H1 (cell line): ENCODE measurements around the gene SPINK1. TPM values are rescaled to one million over a fixed set of nuclear protein-coding genes. Genes with fewer than 3 reads are reported as not detected.

Experiments used
- CTCF ChIA-PET: fragments of 300-600 bp; sonication (Branson Sonifier 250); formaldehyde crosslinking; loops from one replicate; lab custom pipeline; 2021; ENCODE audit not compliant: partially characterized antibody; lab: Charles Lee
- POLR2A ChIA-PET: fragments of 300-600 bp; sonication (Branson Sonifier 250); formaldehyde crosslinking; loops from one replicate; lab custom pipeline; 2021; ENCODE audit warnings: inconsistent platforms; ENCODE audit not compliant: partially characterized antibody; lab: Charles Lee
- DNase-seq, 2 experiments: peaks; one replicate each; pipeline versions ENCODE4 v3.0.0 to v3.0.0-alpha.2; 2010 to 2022; ENCODE audit warnings: low spot score in 2 of 2, low read depth in 1 of 2, mixed read lengths in 1 of 2
- FAIRE-seq: peaks from 2 replicates; lab custom pipeline; 2011; peaks lifted over from hg19 to GRCh38; lab: Jason Lieb, UNC
- H2AFZ ChIP-seq: 2 replicates; pipeline ENCODE4 v1.8.1; 2012; ENCODE audit warnings: low read length, inconsistent platforms
- H2AK5ac ChIP-seq: 2 replicates; pipeline ENCODE4 v1.6.1; 2013; ENCODE audit warnings: low read depth, low read length
- H2BK120ac ChIP-seq: replicated peaks from 2 replicates; pipeline ENCODE3; 2013; ENCODE audit warnings: low read depth, low read length, inconsistent platforms
- H2BK12ac ChIP-seq: 2 replicates; pipeline ENCODE4 v1.6.1; 2013; ENCODE audit warnings: low read depth, low read length
- H2BK15ac ChIP-seq: 2 replicates; pipeline ENCODE4 v1.6.1; 2013; ENCODE audit warnings: low read length
- H2BK20ac ChIP-seq: 2 replicates; pipeline ENCODE4 v1.6.1; 2013; ENCODE audit warnings: low read length
- H2BK5ac ChIP-seq: 2 replicates; pipeline ENCODE4 v1.6.1; 2013; ENCODE audit warnings: low read depth, low read length
- H3K14ac ChIP-seq: 2 replicates; pipeline ENCODE4 v1.6.1; 2013; ENCODE audit warnings: inconsistent platforms; ENCODE audit not compliant: insufficient read length
- H3K18ac ChIP-seq: 2 replicates; pipeline ENCODE4 v1.6.1; 2013; ENCODE audit warnings: low read length; ENCODE audit errors: extremely low read depth
- H3K23ac ChIP-seq: 2 replicates; pipeline ENCODE4 v1.6.1; 2013; ENCODE audit warnings: inconsistent platforms; ENCODE audit not compliant: insufficient read length
- H3K23me2 ChIP-seq: 2 replicates; pipeline ENCODE4 v1.6.1; 2013; ENCODE audit warnings: low read depth, low read length
- H3K27ac ChIP-seq: 2 replicates; pipeline ENCODE4 v1.6.1; 2011; ENCODE audit warnings: low read depth, low read length, inconsistent platforms
- H3K27me3 ChIP-seq, 4 experiments: replicated peaks in 1 of 4; 1 replicate in 1 of 4; 2 replicates in 3 of 4; pipeline versions ENCODE4 v1.6.1 to v1.8.1; 2011 to 2013; ENCODE audit warnings: low read length in 3 of 4, mild to moderate bottlenecking in 3 of 4, inconsistent platforms in 2 of 4, mixed read lengths in 2 of 4, moderate library complexity in 1 of 4; ENCODE audit not compliant: control insufficient read depth in 3 of 4, insufficient read depth in 3 of 4; ENCODE audit errors: extremely low read depth in 1 of 4
- H3K36me3 ChIP-seq, 4 experiments: 2 replicates each; pipeline versions ENCODE4 v1.6.1 to v1.8.1; 2011 to 2013; ENCODE audit warnings: mild to moderate bottlenecking in 4 of 4, low read length in 3 of 4, moderate library complexity in 2 of 4, control low read depth in 1 of 4, inconsistent platforms in 1 of 4; ENCODE audit not compliant: insufficient read depth in 4 of 4, control insufficient read depth in 2 of 4
- H3K4ac ChIP-seq: replicated peaks from 2 replicates; pipeline ENCODE3; 2013; ENCODE audit warnings: low read length, low read depth, mixed read lengths, inconsistent platforms; ENCODE audit not compliant: insufficient read length
- H3K4me1 ChIP-seq, 4 experiments: replicated peaks in 1 of 4; 1 replicate in 1 of 4; 2 replicates in 3 of 4; pipeline versions ENCODE4 v1.6.1 to v1.8.1; 2011 to 2013; ENCODE audit warnings: low read length in 3 of 4, inconsistent platforms in 2 of 4, mixed read lengths in 1 of 4; ENCODE audit not compliant: insufficient read depth in 4 of 4, control insufficient read depth in 3 of 4
- H3K4me2 ChIP-seq, 2 experiments: 2 replicates each; pipeline versions ENCODE4 v1.6.1 to v1.8.1; 2011 to 2013; ENCODE audit warnings: low read depth in 2 of 2, low read length in 2 of 2, control low read depth in 1 of 2, inconsistent platforms in 1 of 2, mild to moderate bottlenecking in 1 of 2; ENCODE audit not compliant: insufficient read depth in 1 of 2
- H3K4me3 ChIP-seq, 4 experiments: fragments of 200-600, 300-600 bp in 1 of 4; sonication (generic), shearing (Covaris generic), sonication (Bioruptor Twin) in 1 of 4; 2 replicates each; pipeline versions ENCODE4 v1.5.1 to v1.8.1; 2011 to 2016; ENCODE audit warnings: low read length in 4 of 4, low read depth in 3 of 4, control low read depth in 2 of 4, inconsistent platforms in 2 of 4, mild to moderate bottlenecking in 2 of 4, mixed read lengths in 1 of 4, moderate library complexity in 1 of 4; ENCODE audit not compliant: insufficient read depth in 2 of 4; ENCODE audit errors: extremely low read depth in 1 of 4
- H3K56ac ChIP-seq: replicated peaks from 2 replicates; pipeline ENCODE3; 2013; ENCODE audit warnings: low read depth, mild to moderate bottlenecking, mixed read lengths, low read length, inconsistent platforms; ENCODE audit not compliant: insufficient read length
- H3K79me1 ChIP-seq: 2 replicates; pipeline ENCODE4 v1.6.1; 2013; ENCODE audit warnings: low read depth, low read length, control low read depth
- H3K79me2 ChIP-seq, 2 experiments: 2 replicates each; pipeline versions ENCODE4 v1.6.1 to v1.8.1; 2012 to 2013; ENCODE audit warnings: low read length in 2 of 2, mild to moderate bottlenecking in 2 of 2, inconsistent platforms in 1 of 2; ENCODE audit not compliant: insufficient read depth in 2 of 2, control insufficient read depth in 1 of 2
- H3K9ac ChIP-seq, 4 experiments: replicated peaks in 1 of 4; 1 replicate in 1 of 4; 2 replicates in 3 of 4; pipeline versions ENCODE4 v1.6.1 to v1.8.1; 2011 to 2013; ENCODE audit warnings: low read depth in 3 of 4, low read length in 3 of 4, control low read depth in 2 of 4, mild to moderate bottlenecking in 2 of 4, moderate library complexity in 2 of 4, inconsistent platforms in 1 of 4; ENCODE audit errors: extremely low read depth in 1 of 4
- H3K9me3 ChIP-seq, 2 experiments: 2 replicates each; pipeline versions ENCODE4 v1.6.1 to v1.8.1; 2012 to 2013; ENCODE audit warnings: mild to moderate bottlenecking in 2 of 2, moderate library complexity in 2 of 2, control low read depth in 1 of 2, inconsistent platforms in 1 of 2, low read depth in 1 of 2, low read length in 1 of 2, mixed read lengths in 1 of 2; ENCODE audit not compliant: insufficient read depth in 2 of 2
- H4K20me1 ChIP-seq, 2 experiments: replicated peaks in 1 of 2; 2 replicates each; pipeline versions ENCODE3 to v1.8.1; 2011 to 2013; ENCODE audit warnings: inconsistent platforms in 2 of 2, low read length in 2 of 2, mild to moderate bottlenecking in 1 of 2; ENCODE audit not compliant: insufficient read depth in 2 of 2, control insufficient read depth in 1 of 2
- H4K5ac ChIP-seq: 2 replicates; pipeline ENCODE4 v1.6.1; 2013; ENCODE audit warnings: low read length, low read depth, mixed read lengths, inconsistent platforms; ENCODE audit not compliant: insufficient read length
- H4K8ac ChIP-seq: 2 replicates; pipeline ENCODE4 v1.8.0; 2013; ENCODE audit warnings: mild to moderate bottlenecking, moderate library complexity, low read length, inconsistent platforms; ENCODE audit not compliant: insufficient read depth; ENCODE audit errors: extremely low read depth
- H4K91ac ChIP-seq: replicated peaks from 2 replicates; pipeline ENCODE3; 2013; ENCODE audit warnings: low read length, mixed read lengths, inconsistent platforms; ENCODE audit not compliant: insufficient read length
- ATF3 ChIP-seq: IDR thresholded peaks from 2 replicates; pipeline ENCODE4 v1.6.1; 2011; ENCODE audit warnings: low read depth, mild to moderate bottlenecking, low read length; ENCODE audit not compliant: insufficient read depth
- BCL11A ChIP-seq, 2 experiments: IDR thresholded peaks; one replicate each; pipeline ENCODE4 v1.6.1; 2011; ENCODE audit warnings: low read depth in 2 of 2, low read length in 2 of 2, mild to moderate bottlenecking in 2 of 2
- EGR1 ChIP-seq: IDR thresholded peaks from 2 replicates; pipeline ENCODE4 v1.6.1; 2011; ENCODE audit warnings: low read depth, low read length, borderline replicate concordance
- JUN ChIP-seq: IDR thresholded peaks from 2 replicates; pipeline ENCODE4 v1.6.1; 2011; ENCODE audit warnings: low read depth, mild to moderate bottlenecking, improper control_type of control experiment, low read length
- KDM1A ChIP-seq: fragments of 200-600, 300-600 bp; sonication (generic); IDR thresholded peaks from 2 replicates; pipeline ENCODE4 v1.7.1; 2016; ENCODE audit warnings: mild to moderate bottlenecking, low read length, borderline replicate concordance
- KDM5A ChIP-seq: fragments of 200-600 bp; IDR thresholded peaks from 2 replicates; pipeline ENCODE4 v1.7.1; 2012; ENCODE audit warnings: mild to moderate bottlenecking, low read length, inconsistent platforms, mixed read lengths
- POLR2A ChIP-seq, 2 experiments: IDR thresholded peaks; 1 replicate in 1 of 2; 2 replicates in 1 of 2; pipeline ENCODE4 v1.6.1; 2011; ENCODE audit warnings: low read depth in 2 of 2, low read length in 2 of 2, mild to moderate bottlenecking in 2 of 2; ENCODE audit errors: control extremely low read depth in 1 of 2
- POLR2AphosphoS5 ChIP-seq: IDR thresholded peaks from 2 replicates; pipeline ENCODE4 v1.6.1; 2011; ENCODE audit warnings: low read depth, low read length
- RAD21 ChIP-seq, 2 experiments: IDR thresholded peaks in 1 of 2; conservative IDR thresholded peaks in 1 of 2; 2 replicates each; pipeline ENCODE4 v1.6.1; 2011; ENCODE audit warnings: low read depth in 2 of 2, low read length in 2 of 2, improper control_type of control experiment in 1 of 2, inconsistent platforms in 1 of 2, mild to moderate bottlenecking in 1 of 2, moderate library complexity in 1 of 2
- RBBP5 ChIP-seq: IDR thresholded peaks from 2 replicates; pipeline ENCODE4 v1.7.1; 2012; ENCODE audit warnings: low read depth, mild to moderate bottlenecking, inconsistent platforms, low read length, moderate library complexity, borderline replicate concordance
- SRF ChIP-seq: IDR thresholded peaks from 2 replicates; pipeline ENCODE4 v1.6.1; 2011; ENCODE audit warnings: mild to moderate bottlenecking, low read depth, low read length, moderate library complexity
- TBP ChIP-seq: IDR thresholded peaks from 2 replicates; pipeline ENCODE4 v1.6.1; 2011; ENCODE audit warnings: low read depth, low read length, improper control_type of control experiment
- TEAD4 ChIP-seq: IDR thresholded peaks from 2 replicates; pipeline ENCODE4 v1.6.1; 2012; ENCODE audit warnings: low read depth, low read length, inconsistent platforms, mixed read lengths
- WGBS, 2 experiments: shearing (Covaris generic) in 1 of 2; methylation state at CpG; one replicate each; pipeline versions ENCODE4 v1.1.6 to v1.1.7; 2013 to 2015; ENCODE audit warnings: low lambda C conversion rate in 2 of 2, mixed read lengths in 2 of 2, inconsistent platforms in 1 of 2, low coverage in 1 of 2, missing lambda C conversion rate in 1 of 2; ENCODE audit not compliant: insufficient replicate concordance in 2 of 2, insufficient coverage in 1 of 2, insufficient read length in 1 of 2; ENCODE audit errors: extremely low coverage in 1 of 2, missing lambda C conversion rate in 1 of 2; 5-methylcytosine and 5-hydroxymethylcytosine counted together
- polyA plus RNA-seq, 7 experiments: library from polyadenylated mRNA; depleted of rRNA in 3 of 7; stranded (reverse) in 5 of 7; unstranded in 2 of 7; fragments of >200 nt in 5 of 7; fragments of 200-250 nt in 2 of 7; gene quantifications; 1 replicate in 5 of 7; 2 replicates in 1 of 7; 4 replicates in 1 of 7; pipeline versions ENCODE4 v1.2.1 to v1.2.3, GENCODE V29; 2011 to 2013; ENCODE audit warnings: missing spikeins in 2 of 7, mixed read lengths in 2 of 7
- total RNA-seq: library from RNA; stranded (reverse); fragmentation: NEBNext Ultra II Directional; extraction: Animal tissue kit (Norgen Biotek cat#: 25700); gene quantifications from 2 replicates; pipeline ENCODE4 v1.2.1, GENCODE V29; 2021

The SPINK1 gene
- total and polyA plus RNA-seq, 2 of the 8 experiments (the other 6 are each of a cell fraction or from before 2014, with no cell fraction given), result 0.48 to 1.3 TPM

- Histone ChIP-seq H3K23ac (no peak overlapping the region), H3K36me3 (no peaks in the 10 kb centered on the region), H3K56ac (no peak overlapping the region), H3K4ac (no peak overlapping the region), H3K9me3 (no peaks in the 10 kb centered on the region), H2BK120ac (no peak overlapping the region), H3K4me1 (peaks cover 0 to 2% (median 0%) of the 10 kb centered on the region in 4 experiments; a peak in 2 of 7 replicates), H3K79me1 (no peaks in the 10 kb centered on the region), H3K4me2 (no peak overlapping the region), H3K14ac (no peak overlapping the region), H4K8ac (no peak overlapping the region), H3K79me2 (no peaks in the 10 kb centered on the region), H3K9ac (no peak overlapping the region), H2BK12ac (no peak overlapping the region), H4K5ac (no peak overlapping the region), H2AFZ (no peak overlapping the region), H3K27me3 (peaks cover 0 to 2% (median 0%) of the 10 kb centered on the region in 4 experiments; a peak in 1 of 7 replicates), H3K18ac (no peak overlapping the region), H3K27ac (no peak overlapping the region), H4K91ac (no peak overlapping the region), H2BK5ac (no peak overlapping the region), H4K20me1 (no peaks in the 10 kb centered on the region), H2AK5ac (no peak overlapping the region), H3K4me3 (no peak overlapping the region), H2BK20ac (no peak overlapping the region), H3K23me2 (no peaks in the 10 kb centered on the region), H2BK15ac (no peak overlapping the region)
- ChIA-PET POLR2A (interaction anchor here (1.0 to 26.7 kb wide), 13 partner anchors 9 to 232 kb away, joined by 3 to 730 read pairs (median 5); partner anchors contain the start of gene SCGB3A2), CTCF (interaction anchor here (0.8 to 9.2 kb wide), 6 partner anchors 11 to 225 kb away, joined by 3 to 126 read pairs (median 7); no protein-coding TSS in a partner anchor)
- DNase-seq (no peak), FAIRE-seq (no peak)
- 96% methylated on average over 3 of the region's 3 CpGs; no CpG with 5 or more reads in 1 of the 2 experiments for WGBS, 2 experiments
- no peak for TF ChIP-seq KDM1A
- no peak for TF ChIP-seq ATF3
- TF ChIP-seq RAD21 (IDR thresholded peaks at IDR 0.05 in 1 of 2, conservative IDR thresholded peaks at IDR 0.05 in 1 of 2; ENCODE audit: low read depth in 2 of 2, low read length in 2 of 2), result no peak
- TF ChIP-seq SRF, result no peak
- no peak for TF ChIP-seq TEAD4
- no peak for TF ChIP-seq BCL11A (IDR thresholded peaks at IDR 0.05; ENCODE audit: low read depth in 2 of 2, low read length in 2 of 2)
- no peak for TF ChIP-seq TBP
- TF ChIP-seq RBBP5, result no peak
- 0 out of 2 replicates have a peak, but pooled peaks have one; percentile 2 for TF ChIP-seq EGR1
- peak in 1 of 2 experiments; percentile 85; a peak in 2 of 3 replicates for TF ChIP-seq POLR2A (IDR thresholded peaks at IDR 0.05; ENCODE audit: control extremely low read depth in 1 of 2, low read depth in 2 of 2, low read length in 2 of 2)
- TF ChIP-seq POLR2AphosphoS5, result peak; percentile 80
- TF ChIP-seq JUN, result no peak
- no peak for TF ChIP-seq KDM5A
Observed at GRCh38 chr5:147853372-147853987, 22.0 kb upstream of the SPINK1 start.
